Measurements from ENCODE around the gene PRDM9.

GRCh38 chr5:23466401-23466912, 41.0 kb upstream of the PRDM9 start:
- no peak for TF ChIP-seq EZH2 (IDR thresholded peaks at IDR 0.05; ENCODE audit: insufficient read depth, poor library complexity, severe bottlenecking)
- no peak for TF ChIP-seq EZH2phosphoT487 (IDR thresholded peaks at IDR 0.05; ENCODE audit: insufficient read depth, low read depth)
